ENCODE data around the gene OPCML. TPM values are rescaled to one million over a fixed set of nuclear protein-coding genes. Genes with fewer than 3 reads are reported as not detected.

The OPCML gene
- total RNA-seq, 1 experiment from 2014 or later: 0.58 TPM

GRCh38 chr11:132814410-132814809, 717.9 kb downstream of the OPCML start:
- H3K4me1 ChIP-seq (replicated peaks): no peaks in the 10 kb centered on the region
- no peaks in the 10 kb centered on the region for H3K27me3 ChIP-seq (replicated peaks)
- DNase-seq (ENCODE audit: low read depth in 1 of 2, low spot score in 2 of 2): no peak
- H3K4me3 ChIP-seq: no peak overlapping the region
- H3K36me3 ChIP-seq: no peaks in the 10 kb centered on the region
- H3K9me3 ChIP-seq (replicated peaks): no peaks in the 10 kb centered on the region
- H3K27ac ChIP-seq: no peak overlapping the region

DNA sequence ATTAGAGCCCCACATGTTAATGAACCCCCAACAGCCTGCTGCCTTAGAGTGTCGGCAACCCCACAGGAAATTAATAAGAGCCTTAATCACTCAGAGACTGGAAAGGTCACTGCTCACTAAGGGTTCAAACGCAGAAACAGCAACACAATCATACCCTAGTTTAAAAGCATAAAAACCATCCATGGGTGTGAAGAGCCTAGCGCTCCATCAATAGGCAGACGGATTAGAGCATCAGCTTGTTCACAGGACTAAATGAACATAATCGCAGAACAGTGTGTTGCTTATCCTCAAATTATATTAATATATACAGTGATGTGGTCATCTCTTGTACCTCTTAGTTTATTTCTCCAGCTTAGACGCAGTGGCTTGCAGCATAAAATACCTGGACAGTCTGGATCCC, 720.7 kb downstream of the OPCML start:
- H3K27ac ChIP-seq: no peak overlapping the region
- no peaks in the 10 kb centered on the region for H3K9me3 ChIP-seq (replicated peaks)
- no peak for DNase-seq (ENCODE audit: low read depth in 1 of 2, low spot score in 2 of 2)
- H3K4me3 ChIP-seq: no peak overlapping the region
- no peaks in the 10 kb centered on the region for H3K36me3 ChIP-seq
- H3K27me3 ChIP-seq (replicated peaks): no peaks in the 10 kb centered on the region
- H3K4me1 ChIP-seq (replicated peaks): no peaks in the 10 kb centered on the region

DNA sequence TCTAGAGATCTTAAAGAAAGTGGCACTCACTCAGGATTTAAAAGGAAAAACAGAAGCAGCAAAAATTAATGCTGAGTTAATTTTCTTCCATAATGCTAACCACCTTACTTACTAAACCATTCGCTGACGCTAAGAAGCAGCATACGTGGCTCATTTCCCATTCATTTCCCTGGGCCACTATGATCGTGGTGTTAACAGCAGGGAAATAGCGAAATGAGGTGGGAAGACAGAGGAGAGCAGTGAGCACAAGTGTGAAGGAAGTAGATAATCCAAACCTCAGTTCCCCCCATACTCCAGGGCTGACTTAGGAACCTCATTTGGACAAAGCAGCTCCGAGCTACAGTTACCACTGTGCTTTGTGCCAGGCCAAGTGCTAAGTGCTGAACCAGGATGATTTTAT, 723.2 kb downstream of the OPCML start:
- Histone ChIP-seq H3K27ac (no peak overlapping the region), H3K36me3 (no peaks in the 10 kb centered on the region), H3K4me1 (replicated peaks) (no peaks in the 10 kb centered on the region), H3K27me3 (replicated peaks) (no peaks in the 10 kb centered on the region), H3K9me3 (replicated peaks) (no peaks in the 10 kb centered on the region), H3K4me3 (no peak overlapping the region)
- DNase-seq (ENCODE audit: low read depth in 1 of 2, low spot score in 2 of 2): no peak

- Histone ChIP-seq H3K9me3 (replicated peaks) (no peaks in the 10 kb centered on the region), H3K4me1 (replicated peaks) (no peaks in the 10 kb centered on the region), H3K27me3 (replicated peaks) (no peaks in the 10 kb centered on the region), H3K4me3 (no peak overlapping the region), H3K36me3 (no peaks in the 10 kb centered on the region), H3K27ac (no peak overlapping the region)
- no peak for DNase-seq (ENCODE audit: low read depth in 1 of 2, low spot score in 2 of 2)
Observed at GRCh38 chr11:132804258-132804657, 728.0 kb downstream of the OPCML start.

- Histone ChIP-seq H3K36me3 (no peaks in the 10 kb centered on the region), H3K4me3 (no peak overlapping the region), H3K4me1 (replicated peaks) (no peaks in the 10 kb centered on the region), H3K27ac (no peak overlapping the region), H3K9me3 (replicated peaks) (no peaks in the 10 kb centered on the region), H3K27me3 (replicated peaks) (no peaks in the 10 kb centered on the region)
- no peak for DNase-seq (ENCODE audit: low read depth in 1 of 2, low spot score in 2 of 2)
Observed at GRCh38 chr11:132803436-132803835, 728.9 kb downstream of the OPCML start.

- no peaks in the 10 kb centered on the region for H3K27me3 ChIP-seq (replicated peaks)
- H3K9me3 ChIP-seq (replicated peaks): no peaks in the 10 kb centered on the region
- no peak overlapping the region for H3K27ac ChIP-seq
- no peak for DNase-seq (ENCODE audit: low read depth in 1 of 2, low spot score in 2 of 2)
- no peaks in the 10 kb centered on the region for H3K4me1 ChIP-seq (replicated peaks)
- H3K36me3 ChIP-seq: no peaks in the 10 kb centered on the region
- no peak overlapping the region for H3K4me3 ChIP-seq
Observed at GRCh38 chr11:132802947-132803346, 729.4 kb downstream of the OPCML start.

- Histone ChIP-seq H3K4me1 (replicated peaks) (no peaks in the 10 kb centered on the region), H3K27me3 (replicated peaks) (no peaks in the 10 kb centered on the region), H3K9me3 (replicated peaks) (no peaks in the 10 kb centered on the region), H3K36me3 (no peaks in the 10 kb centered on the region), H3K27ac (no peak overlapping the region), H3K4me3 (no peak overlapping the region)
- DNase-seq (ENCODE audit: low read depth in 1 of 2, low spot score in 2 of 2): no peak
Observed at GRCh38 chr11:132793831-132794230, 738.5 kb downstream of the OPCML start.

GRCh38 chr11:132792341-132793140, 739.8 kb downstream of the OPCML start:
- no peak for DNase-seq (ENCODE audit: low read depth in 1 of 2, low spot score in 2 of 2)
- Histone ChIP-seq H3K4me1 (replicated peaks) (no peaks in the 10 kb centered on the region), H3K9me3 (replicated peaks) (no peaks in the 10 kb centered on the region), H3K36me3 (no peaks in the 10 kb centered on the region), H3K27me3 (replicated peaks) (no peaks in the 10 kb centered on the region), H3K27ac (no peak overlapping the region), H3K4me3 (no peak overlapping the region)

GRCh38 chr11:132790971-132791370, 741.3 kb downstream of the OPCML start:
- Histone ChIP-seq H3K4me1 (replicated peaks) (no peaks in the 10 kb centered on the region), H3K27ac (no peak overlapping the region), H3K27me3 (replicated peaks) (no peaks in the 10 kb centered on the region), H3K9me3 (replicated peaks) (no peaks in the 10 kb centered on the region), H3K36me3 (no peaks in the 10 kb centered on the region), H3K4me3 (no peak overlapping the region)
- no peak for DNase-seq (ENCODE audit: low read depth in 1 of 2, low spot score in 2 of 2)

- no peak for DNase-seq (ENCODE audit: low read depth in 1 of 2, low spot score in 2 of 2)
- Histone ChIP-seq H3K36me3 (no peaks in the 10 kb centered on the region), H3K4me1 (replicated peaks) (no peaks in the 10 kb centered on the region), H3K27me3 (replicated peaks) (no peaks in the 10 kb centered on the region), H3K27ac (no peak overlapping the region), H3K4me3 (no peak overlapping the region), H3K9me3 (replicated peaks) (no peaks in the 10 kb centered on the region)
Observed at GRCh38 chr11:132790466-132790865, 741.8 kb downstream of the OPCML start.

GRCh38 chr11:132788816-132789325, 743.4 kb downstream of the OPCML start:
- no peaks in the 10 kb centered on the region for H3K27me3 ChIP-seq (replicated peaks)
- no peaks in the 10 kb centered on the region for H3K36me3 ChIP-seq
- no peak overlapping the region for H3K27ac ChIP-seq
- H3K9me3 ChIP-seq (replicated peaks): no peaks in the 10 kb centered on the region
- no peak overlapping the region for H3K4me3 ChIP-seq
- no peak for DNase-seq (ENCODE audit: low read depth in 1 of 2, low spot score in 2 of 2)
- H3K4me1 ChIP-seq (replicated peaks): no peaks in the 10 kb centered on the region

DNA sequence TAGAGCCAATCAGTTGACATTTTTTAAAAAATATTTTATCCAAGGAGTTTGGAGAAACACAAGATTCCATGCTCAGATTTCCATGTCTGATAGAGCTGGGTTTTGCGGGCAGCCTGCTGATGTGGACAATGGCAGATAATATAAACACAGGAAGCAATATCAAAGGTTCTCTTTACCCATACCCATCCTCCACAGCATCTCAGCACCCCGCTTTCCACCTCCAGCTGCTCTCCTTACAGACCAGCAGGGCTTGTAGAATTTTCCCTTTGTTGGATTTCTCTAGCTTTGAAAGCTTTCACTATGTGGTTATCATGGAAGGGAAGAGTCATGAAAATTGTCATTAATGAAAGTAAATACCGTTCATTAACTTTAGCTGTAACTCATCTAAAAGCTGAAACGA, 746.4 kb downstream of the OPCML start:
- no peak overlapping the region for H3K4me3 ChIP-seq
- H3K27me3 ChIP-seq (replicated peaks): no peaks in the 10 kb centered on the region
- no peaks in the 10 kb centered on the region for H3K9me3 ChIP-seq (replicated peaks)
- DNase-seq (ENCODE audit: low read depth in 1 of 2, low spot score in 2 of 2): no peak
- H3K27ac ChIP-seq: no peak overlapping the region
- no peaks in the 10 kb centered on the region for H3K4me1 ChIP-seq (replicated peaks)
- no peaks in the 10 kb centered on the region for H3K36me3 ChIP-seq

DNA sequence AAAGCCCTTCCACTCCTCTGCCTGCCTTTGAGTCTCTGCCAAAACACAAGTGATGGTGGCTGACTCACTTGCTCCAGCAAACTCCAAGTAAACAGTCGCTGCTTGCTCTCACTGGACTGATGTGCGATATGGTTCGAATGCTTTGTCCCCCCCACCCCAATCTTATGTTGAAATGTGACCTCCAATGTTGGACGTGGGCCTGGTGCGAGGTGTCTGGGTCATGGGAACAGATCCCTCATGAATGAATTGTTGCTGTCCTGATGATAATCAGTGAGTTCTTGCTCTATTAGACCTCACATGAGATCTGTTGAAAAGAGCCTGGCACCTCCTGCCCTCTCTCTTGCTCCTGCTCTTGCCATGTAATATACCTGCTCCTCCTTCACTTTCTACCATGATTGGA, 747.9 kb downstream of the OPCML start:
- Histone ChIP-seq H3K27me3 (replicated peaks) (no peaks in the 10 kb centered on the region), H3K27ac (no peak overlapping the region), H3K36me3 (no peaks in the 10 kb centered on the region), H3K4me1 (replicated peaks) (no peaks in the 10 kb centered on the region), H3K9me3 (replicated peaks) (no peaks in the 10 kb centered on the region), H3K4me3 (no peak overlapping the region)
- DNase-seq (ENCODE audit: low read depth in 1 of 2, low spot score in 2 of 2): no peak

DNA sequence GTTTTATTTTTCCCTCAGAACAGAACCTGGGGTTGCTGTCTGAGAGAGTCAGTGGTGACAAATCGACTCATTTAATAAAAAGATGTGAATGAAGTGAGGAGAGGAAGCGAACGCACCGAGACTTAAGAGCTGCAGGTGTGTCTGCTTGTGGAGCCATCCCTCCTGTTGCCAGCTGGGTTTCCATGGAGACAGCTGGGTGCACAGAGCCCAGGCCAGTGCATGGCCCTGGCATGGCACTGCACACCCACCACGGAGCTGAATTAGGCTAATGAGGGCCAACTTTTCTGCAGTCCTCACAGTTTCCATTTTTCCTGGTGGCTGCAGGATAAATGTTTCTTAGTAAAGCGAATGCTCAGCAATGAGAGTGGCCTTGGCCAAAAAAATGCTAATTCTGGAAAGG, 750.2 kb downstream of the OPCML start:
- no peak for DNase-seq (ENCODE audit: low read depth in 1 of 2, low spot score in 2 of 2)
- Histone ChIP-seq H3K4me1 (replicated peaks) (no peaks in the 10 kb centered on the region), H3K9me3 (replicated peaks) (no peaks in the 10 kb centered on the region), H3K27ac (no peak overlapping the region), H3K4me3 (no peak overlapping the region), H3K36me3 (no peaks in the 10 kb centered on the region), H3K27me3 (replicated peaks) (no peaks in the 10 kb centered on the region)

DNA sequence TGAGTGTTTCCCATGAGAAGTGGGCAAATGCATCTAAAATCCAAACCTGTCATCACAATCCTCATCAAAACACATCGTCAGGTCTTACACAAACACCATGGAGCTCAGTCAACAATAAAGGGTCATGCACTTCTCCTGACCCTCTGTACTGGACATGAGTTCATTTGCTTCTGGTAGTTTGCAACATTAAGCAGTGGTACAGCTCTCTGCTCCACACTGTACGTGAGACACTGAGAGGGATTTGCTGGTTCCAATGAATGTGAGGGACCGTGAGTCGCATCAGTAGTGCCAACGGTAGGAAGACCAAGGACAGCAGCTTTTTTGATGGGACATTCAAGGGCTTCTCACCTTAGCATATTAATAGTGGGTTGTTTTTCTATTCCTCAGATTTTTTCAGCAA, 752.3 kb downstream of the OPCML start:
- no peak for DNase-seq (ENCODE audit: low read depth in 1 of 2, low spot score in 2 of 2)
- H3K4me3 ChIP-seq: no peak overlapping the region
- no peaks in the 10 kb centered on the region for H3K36me3 ChIP-seq

More for the DNA sequence above, 752.3 kb downstream of the OPCML start:
- Histone ChIP-seq H3K27me3 (replicated peaks) (no peaks in the 10 kb centered on the region), H3K27ac (no peak overlapping the region), H3K9me3 (replicated peaks) (no peaks in the 10 kb centered on the region), H3K4me1 (replicated peaks) (no peaks in the 10 kb centered on the region)
